ENCODE data around the gene UTP4.

Gene UTP4

GRCh38 chr16:69132424-69133252, at the start of gene UTP4, which contains the start of gene CHTF8:
Gene UTP4 (plus strand): TSS chr16:69132649. CDS start chr16:69133460, 811 bp downstream.
Gene CHTF8 (minus strand): TSS chr16:69132588. CDS start chr16:69121458, 11,130 bp downstream.
- peaks cover 54% of the 10 kb centered on the region for H3K36me3 ChIP-seq
- H3K27ac ChIP-seq, result peak within 1 kb of the TSS; percentile 99

GRCh38 chr16:69083306-69083941, 49.0 kb upstream of the UTP4 start:
- TF ChIP-seq CTCF (IDR thresholded peaks at IDR 0.05; ENCODE audit: low read depth, low read length), result peak; percentile 60
- no peak overlapping the region for H3K27ac ChIP-seq
- no peaks in the 10 kb centered on the region for H3K27me3 ChIP-seq (ENCODE audit: insufficient read depth, low read depth, severe bottlenecking)
- no peak for DNase-seq
- no peaks in the 10 kb centered on the region for H3K9me3 ChIP-seq (ENCODE audit: severe bottlenecking)
- no peaks in the 10 kb centered on the region for H3K36me3 ChIP-seq
- no peak overlapping the region for H3K4me3 ChIP-seq (ENCODE audit: low read depth, low read length)

More at GRCh38 chr16:69132424-69133252, at the start of gene UTP4, which contains the start of gene CHTF8:
- peak; percentile 87 for DNase-seq
- peak within 1 kb of the TSS; percentile 99 for H3K4me3 ChIP-seq (ENCODE audit: low read depth, low read length)
- no peak for TF ChIP-seq CTCF (IDR thresholded peaks at IDR 0.05; ENCODE audit: low read depth, low read length)
- H3K27me3 ChIP-seq (ENCODE audit: insufficient read depth, low read depth, severe bottlenecking), result no peaks in the 10 kb centered on the region
- no peaks in the 10 kb centered on the region for H3K9me3 ChIP-seq (ENCODE audit: severe bottlenecking)

GRCh38 chr16:69084289-69084688, 48.2 kb upstream of the UTP4 start:
- Histone ChIP-seq H3K27ac (no peak overlapping the region), H3K27me3 (ENCODE audit: insufficient read depth, low read depth, severe bottlenecking) (no peaks in the 10 kb centered on the region)
- no peak for TF ChIP-seq CTCF (IDR thresholded peaks at IDR 0.05; ENCODE audit: low read depth, low read length)

GRCh38 chr16:69085032-69085695, 47.3 kb upstream of the UTP4 start:
- Histone ChIP-seq H3K4me3 (ENCODE audit: low read depth, low read length) (no peak overlapping the region), H3K27me3 (ENCODE audit: insufficient read depth, low read depth, severe bottlenecking) (no peaks in the 10 kb centered on the region), H3K36me3 (no peaks in the 10 kb centered on the region), H3K27ac (no peak overlapping the region), H3K9me3 (ENCODE audit: severe bottlenecking) (no peaks in the 10 kb centered on the region)
- no peak for DNase-seq
- TF ChIP-seq CTCF (IDR thresholded peaks at IDR 0.05; ENCODE audit: low read depth, low read length), result no peak

More at GRCh38 chr16:69084289-69084688, 48.2 kb upstream of the UTP4 start:
- H3K9me3 ChIP-seq (ENCODE audit: severe bottlenecking), result no peaks in the 10 kb centered on the region
- no peak for DNase-seq
- no peak overlapping the region for H3K4me3 ChIP-seq (ENCODE audit: low read depth, low read length)
- H3K36me3 ChIP-seq, result no peaks in the 10 kb centered on the region

- no peak overlapping the region for H3K4me3 ChIP-seq (ENCODE audit: low read depth, low read length)
- H3K36me3 ChIP-seq, result no peaks in the 10 kb centered on the region
- DNase-seq, result no peak
- no peaks in the 10 kb centered on the region for H3K9me3 ChIP-seq (ENCODE audit: severe bottlenecking)
- no peak overlapping the region for H3K27ac ChIP-seq
- no peaks in the 10 kb centered on the region for H3K27me3 ChIP-seq (ENCODE audit: insufficient read depth, low read depth, severe bottlenecking)
- TF ChIP-seq CTCF (IDR thresholded peaks at IDR 0.05; ENCODE audit: low read depth, low read length), result no peak
Measured at GRCh38 chr16:69087161-69087581, 45.3 kb upstream of the UTP4 start.
